CD4-positive, alpha-beta T cell treated with Interleukin-2 at 100 ng/mL for 4 hours (primary cell): Measurements from ENCODE around the gene SLC25A31.

ENCODE experiments used
- DNase-seq: peaks from one replicate; pipeline ENCODE4 v3.0.0-alpha.2; 2020; ENCODE audit warnings: low spot score

The SLC25A31 gene

DNA sequence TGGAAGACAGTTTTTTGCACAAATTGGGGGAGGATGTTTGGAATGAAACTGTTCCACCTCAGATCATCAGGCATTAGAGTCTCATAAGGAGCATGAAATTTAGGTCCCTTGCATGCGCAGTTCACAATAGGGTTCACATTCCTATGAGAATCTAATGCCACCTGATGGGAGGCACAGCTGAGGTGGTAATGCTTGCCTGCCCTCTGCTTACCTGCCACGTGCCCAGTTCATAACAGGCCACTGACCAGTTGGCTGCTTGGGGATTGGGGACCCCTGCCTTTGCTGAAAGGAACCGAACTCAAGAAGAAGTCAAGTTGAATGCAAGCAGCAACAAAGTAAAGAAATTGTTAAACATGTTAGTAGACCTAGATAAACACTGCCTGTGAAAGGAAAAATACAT is 47.3 kb downstream of the SLC25A31 start:
- no peak for DNase-seq

DNA sequence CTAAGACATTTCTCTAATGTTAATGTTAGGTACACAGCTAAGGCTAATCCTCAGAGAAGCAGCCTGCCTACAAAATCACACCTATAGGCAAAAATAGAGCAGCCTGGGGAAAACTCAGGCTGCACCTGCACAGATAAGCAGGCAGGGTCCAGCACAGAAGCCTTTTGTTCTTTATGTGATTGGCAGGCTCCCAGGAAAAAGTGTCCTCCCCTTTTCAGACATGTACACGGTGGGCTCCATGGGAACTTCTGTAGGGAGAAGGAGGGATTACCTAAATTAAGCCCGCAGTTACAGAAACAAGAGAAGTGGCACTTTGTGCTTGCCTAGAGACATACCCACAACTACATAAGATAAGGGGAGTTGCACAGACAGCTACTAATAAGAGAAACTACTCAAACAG is 47.9 kb downstream of the SLC25A31 start:
- no peak for DNase-seq

DNA sequence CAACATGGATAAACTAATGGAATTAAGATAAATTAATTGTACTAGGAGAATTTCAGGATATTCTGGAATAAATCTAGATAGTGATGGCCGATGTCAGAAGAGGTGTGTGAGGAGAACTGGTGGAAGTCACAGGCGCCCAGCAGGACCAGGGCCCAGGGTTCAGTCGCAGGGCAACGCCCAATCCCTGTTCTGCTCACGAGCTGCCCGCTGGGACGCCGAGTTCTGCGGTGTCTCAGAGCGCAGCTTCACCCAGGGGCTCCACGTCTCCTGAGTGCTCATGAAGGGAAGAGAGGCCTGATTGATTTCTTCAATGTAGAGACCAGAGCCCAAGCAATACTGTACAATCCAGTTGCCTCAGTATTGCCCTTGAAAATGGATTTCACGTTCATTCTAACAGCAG is 50.4 kb downstream of the SLC25A31 start:
- no peak for DNase-seq

DNA sequence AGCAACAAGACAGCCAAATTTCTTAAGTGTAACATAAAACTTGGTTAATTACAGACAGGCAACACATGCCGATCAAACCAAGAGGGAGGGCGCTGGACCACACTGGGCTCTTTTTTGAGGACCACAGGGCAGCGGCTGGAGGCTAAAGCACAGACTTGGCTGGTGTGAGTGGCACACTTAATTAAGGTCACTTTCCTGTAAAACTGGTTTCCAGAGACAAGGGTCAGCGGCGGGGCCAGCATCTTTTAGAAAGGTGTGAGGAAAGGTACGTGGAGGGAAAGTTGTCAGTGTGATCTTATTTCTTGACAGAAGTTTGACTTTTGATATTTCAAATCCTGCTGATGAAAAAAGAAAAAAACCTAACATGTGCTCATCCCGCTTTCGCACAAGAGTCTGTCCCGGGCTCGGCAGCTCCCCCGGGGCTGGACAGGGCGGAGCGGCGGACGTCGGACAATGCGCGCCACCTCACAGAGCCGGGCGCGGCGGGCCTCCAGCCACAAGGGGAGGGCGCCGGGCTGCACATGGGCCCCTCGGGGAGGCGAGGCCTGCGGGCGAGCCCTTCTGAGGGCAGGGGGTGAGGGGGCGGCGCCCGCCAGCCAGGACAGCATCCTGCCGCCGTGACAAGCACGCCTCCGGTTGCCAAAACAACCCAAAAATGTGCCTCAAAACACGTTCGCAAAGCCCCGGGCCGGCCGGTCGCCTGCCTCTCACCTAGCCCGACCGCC is 51.3 kb downstream of the SLC25A31 start:
- no peak for DNase-seq

DNA sequence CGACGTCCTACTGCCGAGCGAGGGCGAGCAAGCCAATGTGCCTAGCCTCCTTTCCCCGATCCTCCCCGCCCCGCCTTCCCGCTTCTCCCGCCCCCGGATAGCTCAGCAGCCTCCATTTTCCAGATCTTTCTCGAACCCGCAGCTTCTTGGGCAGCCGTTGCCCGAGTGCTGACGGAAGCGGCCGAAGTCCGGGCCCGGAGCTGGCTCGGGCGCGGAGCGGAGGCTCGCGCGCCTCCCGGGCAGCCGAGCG is 51.8 kb downstream of the SLC25A31 start:
- no peak for DNase-seq

DNA sequence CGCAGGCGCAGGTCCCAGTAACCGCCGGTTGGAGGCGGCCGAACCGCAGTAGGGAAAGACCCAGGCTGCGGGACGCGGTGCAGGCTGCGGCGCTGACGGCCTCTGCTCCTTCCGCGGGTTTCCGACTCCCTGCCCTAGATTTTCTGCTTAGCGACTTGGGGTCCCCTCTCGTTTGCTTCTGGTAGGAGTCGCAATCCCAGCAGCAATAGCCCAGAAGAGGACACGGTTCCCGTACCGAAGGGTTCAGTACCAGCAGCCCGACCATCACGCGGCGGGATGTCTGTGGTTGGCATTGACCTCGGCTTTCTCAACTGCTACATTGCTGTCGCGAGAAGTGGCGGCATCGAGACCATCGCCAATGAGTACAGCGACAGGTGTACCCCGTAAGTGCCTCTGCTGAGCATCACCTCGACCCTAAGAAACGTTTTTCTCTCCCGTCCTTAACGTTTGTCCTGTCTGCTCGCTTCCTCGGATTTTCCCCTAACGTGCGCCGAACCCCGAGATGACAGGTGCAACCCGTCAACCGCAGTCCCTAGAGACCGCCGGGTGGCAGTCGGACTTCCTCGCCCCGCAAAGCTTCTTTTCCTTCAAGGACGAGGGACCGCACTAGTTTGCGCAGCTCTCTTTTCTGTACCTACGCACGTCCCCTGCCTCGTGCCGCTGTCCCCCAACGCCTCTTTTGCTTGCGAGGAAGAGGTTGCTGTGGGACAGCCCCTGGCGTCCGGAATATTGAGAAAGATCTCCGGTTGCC is 52.2 kb downstream of the SLC25A31 start, which contains the start of gene HSPA4L:
TSS of gene HSPA4L (plus strand) at position 48 of the 751 bp plus-strand sequence. CDS start at position 277, 229 bp downstream.
- DNase-seq, result peak; percentile 23

DNA sequence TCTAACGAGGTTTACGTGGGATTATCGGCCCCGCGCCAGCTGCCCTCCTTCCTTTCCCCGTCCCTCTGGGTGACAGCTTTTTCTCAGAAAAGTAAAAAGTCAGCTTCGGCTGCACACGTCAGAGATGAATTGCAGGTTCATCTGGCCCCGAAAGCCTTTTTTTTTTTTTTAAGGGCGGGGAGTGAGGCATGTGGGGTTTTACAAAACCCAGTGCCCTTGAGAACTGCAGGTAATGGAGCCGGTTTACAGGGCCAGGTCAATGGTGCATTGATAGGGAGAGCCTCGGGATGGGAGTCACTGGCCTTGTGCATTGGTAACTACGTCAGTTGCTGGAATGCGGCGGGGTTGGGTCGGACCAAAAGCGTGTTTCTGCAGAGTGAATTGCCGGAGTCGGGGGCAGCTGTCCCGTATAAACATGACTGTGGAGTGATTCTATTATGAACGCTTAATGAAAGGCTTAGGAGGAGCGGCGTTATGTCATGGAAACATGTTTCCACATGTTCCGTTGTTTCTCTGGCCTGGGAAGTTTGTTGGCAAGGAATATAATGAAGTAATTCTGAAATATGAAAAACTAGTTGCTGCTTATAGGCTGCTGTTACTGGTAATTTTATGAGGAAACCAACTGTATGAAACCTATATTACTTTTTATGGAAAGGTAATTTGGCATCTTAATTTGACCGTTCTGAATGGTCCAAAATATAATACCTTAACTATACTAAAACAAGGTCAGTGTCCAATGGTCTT is 53.0 kb downstream of the SLC25A31 start:
- no peak for DNase-seq

DNA sequence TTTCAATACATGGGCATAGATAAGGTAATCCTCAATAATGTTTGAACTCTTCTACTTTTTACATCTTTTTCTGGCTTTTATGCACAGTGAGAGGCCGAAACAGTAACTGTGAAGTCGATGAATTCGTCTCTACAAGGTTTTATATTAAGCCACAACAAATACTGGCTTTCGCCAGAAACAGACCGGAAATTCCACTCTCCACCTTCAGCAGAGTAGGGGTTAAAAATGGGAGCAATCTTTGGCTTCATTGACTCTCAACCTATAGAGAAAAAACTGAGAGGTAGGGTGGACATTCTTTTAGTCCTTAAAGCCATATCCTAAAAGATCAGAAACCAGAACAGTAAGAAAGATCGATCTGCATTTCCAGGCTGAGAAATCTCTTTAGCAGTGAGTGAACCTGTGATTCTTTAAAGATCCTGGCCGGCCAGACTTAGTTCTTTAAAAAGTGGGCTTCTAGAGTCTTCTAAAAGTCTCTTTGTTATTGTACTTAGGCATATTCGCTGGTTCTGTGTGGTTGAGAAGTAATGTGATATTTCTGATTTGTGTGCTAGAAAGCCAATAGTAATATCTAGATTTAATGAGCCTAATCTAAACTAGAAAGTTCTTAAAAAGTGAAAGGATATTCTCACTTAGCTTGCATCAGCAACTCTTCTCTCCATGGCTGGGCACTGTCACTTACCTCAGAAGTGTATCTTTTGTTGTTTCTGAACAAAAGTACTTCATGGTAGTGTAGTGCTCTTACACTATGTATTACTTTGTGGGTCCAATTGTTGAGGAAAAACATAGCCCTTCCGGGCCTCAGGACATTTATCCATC is 54.0 kb downstream of the SLC25A31 start:
- no peak for DNase-seq

DNA sequence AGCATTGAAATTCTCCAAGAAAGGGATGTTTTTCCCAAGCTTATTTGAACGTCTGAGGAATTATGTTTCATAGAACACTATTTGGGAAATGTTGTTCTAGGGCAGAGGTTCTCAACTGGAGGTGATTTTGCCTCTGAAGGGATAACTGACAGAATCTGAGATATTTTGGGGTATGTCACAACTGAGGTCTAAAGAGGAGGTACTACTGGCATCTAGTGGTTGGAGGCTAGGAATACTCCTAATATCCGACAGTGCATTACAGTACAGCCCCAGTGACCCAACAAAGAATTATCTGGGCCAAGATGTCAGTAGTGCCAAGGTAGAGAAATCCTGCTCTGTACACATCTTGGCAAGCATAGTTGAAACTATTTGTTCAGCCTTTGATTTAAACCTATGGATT is 58.3 kb downstream of the SLC25A31 start:
- DNase-seq, result no peak

DNA sequence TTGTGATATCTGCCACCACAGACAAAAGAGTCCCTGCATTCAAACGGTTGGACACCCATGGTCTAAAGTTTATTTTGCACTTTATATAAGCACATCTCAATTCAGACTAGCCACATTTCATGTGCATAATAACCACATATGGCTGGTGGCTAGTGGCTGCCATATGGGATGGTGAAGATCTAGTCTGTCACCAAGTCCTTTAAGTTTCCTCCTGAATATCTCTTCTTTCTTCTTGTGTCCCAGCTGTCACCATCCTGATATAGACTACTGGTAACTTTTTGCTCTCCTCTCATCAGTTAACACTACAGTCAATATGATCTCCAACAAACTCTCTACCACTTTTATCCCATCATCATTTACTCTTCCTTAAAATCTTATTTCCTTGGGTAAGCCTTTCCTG is 61.2 kb downstream of the SLC25A31 start:
- no peak for DNase-seq

DNA sequence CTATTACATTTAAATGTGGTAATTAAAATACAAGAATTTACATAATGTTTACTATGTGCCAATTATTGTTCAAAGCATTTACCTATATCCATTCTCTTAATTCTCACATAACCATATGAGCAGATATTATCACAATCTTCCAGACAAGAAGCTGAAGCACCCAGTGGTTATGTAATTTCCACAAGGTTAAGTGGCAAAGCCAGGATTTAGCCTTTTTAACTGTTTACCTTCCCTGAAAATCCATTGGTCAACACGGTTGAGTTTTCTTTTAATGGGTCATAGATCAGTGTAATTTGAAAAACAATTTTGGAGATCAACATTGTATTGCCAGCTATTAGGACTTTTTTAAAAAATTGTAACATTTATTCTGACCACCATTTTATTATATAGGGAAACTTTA is 63.3 kb downstream of the SLC25A31 start:
- no peak for DNase-seq

DNA sequence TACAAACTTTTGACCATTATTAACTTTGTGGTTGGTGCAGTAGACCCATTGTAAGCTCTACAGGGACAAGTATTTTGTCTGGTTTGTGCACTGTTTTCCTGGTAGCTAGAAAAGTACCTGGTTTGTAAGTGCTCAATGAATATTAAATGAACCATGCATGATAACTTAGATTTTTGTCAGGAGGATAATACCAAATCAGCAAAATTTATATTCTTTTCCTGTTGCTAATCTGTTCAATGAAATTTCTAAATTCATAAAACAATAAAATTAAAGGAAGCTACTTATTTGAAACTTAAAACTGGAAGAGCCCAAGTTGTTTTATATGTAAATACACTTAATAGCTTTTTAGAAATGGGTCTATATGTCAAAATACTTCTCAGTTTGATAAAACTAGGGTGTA is 69.5 kb downstream of the SLC25A31 start:
- DNase-seq, result no peak

DNA sequence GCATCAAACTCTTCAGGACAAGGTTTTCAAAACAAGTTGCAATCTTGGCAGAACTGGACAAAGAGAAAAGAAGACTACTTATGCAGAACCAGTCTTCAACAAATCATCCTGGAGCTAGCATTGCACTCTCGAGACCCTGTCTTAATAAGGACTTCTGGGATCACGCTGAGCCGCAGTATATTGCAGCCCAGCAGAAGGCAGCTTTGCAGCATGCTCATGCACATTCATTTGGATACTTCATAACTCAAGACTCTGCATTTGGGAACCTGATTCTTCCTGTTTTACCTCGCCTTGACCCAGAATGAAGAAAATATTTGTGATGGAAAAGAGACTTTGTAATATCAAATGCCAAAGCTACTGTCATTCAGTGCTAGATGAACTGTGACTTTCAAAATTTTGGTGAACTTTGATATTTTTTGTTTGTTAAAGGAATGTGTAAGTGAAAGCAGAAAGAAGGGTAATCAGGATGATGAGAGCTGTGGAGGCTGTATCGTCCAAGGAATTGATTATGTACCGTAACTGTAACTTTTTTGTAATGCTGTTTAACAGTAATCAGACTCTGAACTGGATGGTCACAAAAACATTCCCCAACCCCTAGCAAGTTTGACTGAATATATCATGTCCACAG is 79.1 kb downstream of the SLC25A31 start:
- DNase-seq, result no peak

DNA sequence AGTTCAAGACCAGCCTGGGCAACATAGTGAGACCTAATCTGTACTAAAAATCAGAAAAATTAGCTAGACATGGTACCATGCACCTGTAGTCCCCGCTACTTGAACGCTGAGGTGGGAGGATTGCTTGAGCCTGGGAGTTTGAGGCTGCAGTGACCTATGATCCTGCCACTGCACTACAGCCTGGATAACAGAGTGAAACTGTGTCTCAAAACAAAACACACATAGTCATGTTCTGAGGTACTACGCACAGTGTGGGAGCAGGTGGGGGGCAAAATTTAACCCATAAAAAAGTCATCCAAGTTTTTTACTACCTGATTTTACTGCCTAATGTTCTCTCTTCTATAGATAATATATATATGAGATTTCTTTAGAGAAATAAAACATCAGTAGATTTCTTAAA is 80.4 kb downstream of the SLC25A31 start:
- DNase-seq, result no peak

DNA sequence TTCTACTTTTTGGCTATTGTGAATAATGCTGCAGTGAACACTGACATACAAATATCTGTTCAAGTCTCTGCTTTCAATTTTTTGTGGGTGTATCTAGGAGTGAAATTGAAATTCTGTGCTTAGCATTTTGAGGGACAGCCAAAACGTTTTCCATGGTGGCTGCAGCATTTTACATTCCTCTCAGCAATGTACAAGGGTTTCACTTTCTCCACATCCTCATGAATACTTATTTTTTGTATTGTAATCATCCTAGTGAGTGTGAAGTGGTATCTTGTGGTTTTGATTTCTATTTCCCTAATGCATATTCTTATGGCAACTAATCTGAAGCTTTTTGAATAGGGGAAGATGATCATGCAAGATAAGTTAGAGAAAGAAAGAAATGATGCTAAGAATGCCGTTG is 92.2 kb downstream of the SLC25A31 start:
- DNase-seq, result no peak
